HepG2 (cell line): ENCODE data around the gene RPL36. TPM values are rescaled to one million over a fixed set of nuclear protein-coding genes. Genes with fewer than 3 reads are reported as not detected.

Experiments
- AKAP8 ChIP-seq: sonication (generic); formaldehyde crosslinking; IDR thresholded peaks from 2 replicates; pipeline ENCODE4 v1.5.1; 2020; ENCODE audit warnings: mild to moderate bottlenecking, missing genetic modification reagents
- CAMTA2 ChIP-seq: sonication (generic); formaldehyde crosslinking; IDR thresholded peaks from 2 replicates; pipeline ENCODE4 v1.4.0; 2020; ENCODE audit warnings: mild to moderate bottlenecking, missing genetic modification reagents, borderline replicate concordance
- FOXA3 ChIP-seq: IDR thresholded peaks from 2 replicates; pipeline ENCODE4 v1.6.1; 2016; ENCODE audit warnings: missing genetic modification reagents, missing compliant biosample characterization
- GABPB1 ChIP-seq: IDR thresholded peaks from 2 replicates; pipeline ENCODE4 v1.6.1; 2016; ENCODE audit warnings: mild to moderate bottlenecking, missing genetic modification reagents, moderate library complexity, missing compliant biosample characterization
- HOXD1 ChIP-seq: sonication (generic); formaldehyde crosslinking; IDR thresholded peaks from 2 replicates; pipeline ENCODE4 v1.5.0; 2020; ENCODE audit warnings: missing genetic modification reagents
- KLF12 ChIP-seq: sonication (generic); formaldehyde crosslinking; IDR thresholded peaks from 2 replicates; pipeline ENCODE4 v1.4.0; 2020; ENCODE audit warnings: missing genetic modification reagents, borderline replicate concordance
- KMT2B ChIP-seq: IDR thresholded peaks from 2 replicates; pipeline ENCODE4 v1.6.1; 2016; ENCODE audit warnings: missing genetic modification reagents, missing compliant biosample characterization
- PLRG1 ChIP-seq: fragments of 450-650 bp; conservative IDR thresholded peaks from 2 replicates; pipeline ENCODE4 v1.6.1; 2016
- POLR2A ChIP-seq, 2 experiments: IDR thresholded peaks; 2 replicates each; pipeline ENCODE4 v1.6.1; 2011; ENCODE audit warnings: low read depth in 2 of 2, low read length in 2 of 2, mild to moderate bottlenecking in 1 of 2, moderate library complexity in 1 of 2; ENCODE audit not compliant: insufficient read depth in 1 of 2
- ZNF224 ChIP-seq: sonication (generic); formaldehyde crosslinking; IDR thresholded peaks from 2 replicates; pipeline ENCODE4 v1.5.0; 2020; ENCODE audit warnings: mild to moderate bottlenecking, missing genetic modification reagents
- ZNF234 ChIP-seq: sonication (generic); formaldehyde crosslinking; conservative IDR thresholded peaks from 2 replicates; pipeline ENCODE4 v1.5.1; 2020; ENCODE audit warnings: mild to moderate bottlenecking, missing genetic modification reagents
- ZNF318 ChIP-seq: sonication (generic); formaldehyde crosslinking; IDR thresholded peaks from 2 replicates; pipeline ENCODE4 v1.4.0; 2020; ENCODE audit warnings: mild to moderate bottlenecking, missing genetic modification reagents
- ZNF496 ChIP-seq: sonication (generic); formaldehyde crosslinking; IDR thresholded peaks from 2 replicates; pipeline ENCODE4 v1.8.1; 2023; ENCODE audit warnings: mild to moderate bottlenecking, moderate library complexity, missing genetic modification reagents; ENCODE audit not compliant: insufficient replicate concordance
- ZNF780A ChIP-seq: sonication (generic); formaldehyde crosslinking; IDR thresholded peaks from 2 replicates; pipeline ENCODE4 v1.8.0; 2022; ENCODE audit warnings: mild to moderate bottlenecking, missing genetic modification reagents, moderate library complexity
- ZNF781 ChIP-seq: sonication (generic); formaldehyde crosslinking; IDR thresholded peaks from 2 replicates; pipeline ENCODE4 v1.5.1; 2020; ENCODE audit warnings: borderline replicate concordance, mild to moderate bottlenecking, missing genetic modification reagents; ENCODE audit errors: not compliant biosample characterization
- polyA plus RNA-seq, 8 experiments: library from polyadenylated mRNA; depleted of rRNA in 3 of 8; stranded (reverse) in 7 of 8; unstranded in 1 of 8; fragments of >200 nt; fragmentation: Illumina TruSeq in 4 of 8; extraction: Trizol in 4 of 8; gene quantifications; 2 replicates each; pipeline versions ENCODE4 v1.2.1 to v1.2.3, GENCODE V29; 2011 to 2016; ENCODE audit warnings: low read depth in 4 of 8, missing spikeins in 1 of 8, mixed read lengths in 1 of 8; ENCODE audit not compliant: insufficient read depth in 1 of 8
- total RNA-seq, 5 experiments: library from RNA; depleted of rRNA; stranded (reverse); fragments of >200 nt; fragmentation: Illumina TruSeq; extraction: Trizol; gene quantifications; 2 replicates each; pipeline ENCODE4 v1.2.3, GENCODE V29; 2016; ENCODE audit warnings: low read depth in 1 of 5
- TF ChIP-seq, protein P1 (sequence below): sonication (generic); formaldehyde crosslinking; IDR thresholded peaks from 2 replicates; pipeline ENCODE4 v1.9.0; 2021; ENCODE audit warnings: missing genetic modification reagents, borderline replicate concordance
- TF ChIP-seq, protein P2 (sequence below): sonication (generic); formaldehyde crosslinking; IDR thresholded peaks from 2 replicates; pipeline ENCODE4 v1.5.0; 2020; ENCODE audit warnings: missing genetic modification reagents

The RPL36 gene
- total and polyA plus RNA-seq, 2 of the 13 experiments (the other 11 are each of a cell fraction or from before 2014, with no cell fraction given), result 706 to 740 TPM

DNA sequence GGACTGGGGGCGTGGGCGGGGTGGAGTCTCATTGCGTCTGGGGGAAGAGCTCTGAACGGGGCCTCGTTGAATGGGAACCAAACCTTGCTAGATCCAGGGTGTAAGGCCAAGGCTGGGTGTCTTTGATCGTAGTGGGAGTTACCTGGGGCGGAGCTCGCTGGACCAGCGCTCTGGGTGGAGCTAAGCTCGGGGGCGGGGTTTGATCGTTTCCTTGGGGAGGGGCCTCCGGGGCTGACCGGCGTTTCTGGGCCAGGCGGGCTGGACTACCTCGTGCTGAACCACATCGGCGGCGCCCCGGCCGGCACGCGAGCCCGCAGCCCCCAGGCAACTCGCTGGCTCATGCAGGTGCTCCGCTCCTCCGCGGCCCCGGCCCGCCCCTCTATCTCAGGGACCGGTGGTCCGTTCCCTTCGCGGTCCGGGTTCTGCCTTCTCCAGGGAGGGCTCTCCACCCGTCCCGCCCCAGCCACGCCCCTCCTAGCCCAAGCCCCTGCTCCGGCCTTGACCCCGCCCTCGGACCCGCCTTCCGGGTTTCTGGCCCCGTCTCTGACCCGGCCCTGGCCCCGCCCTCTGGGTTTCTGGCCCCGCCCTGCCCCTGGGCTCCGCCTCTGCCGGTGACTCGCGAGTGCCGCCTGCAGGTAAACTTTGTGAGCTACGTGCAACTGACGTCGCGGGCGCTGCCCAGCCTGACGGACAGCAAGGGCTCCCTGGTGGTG, 3.3 kb upstream of the RPL36 start (continued):
- TF ChIP-seq KMT2B, result no peak; the same call in 1 of the 2 replicates
- TF ChIP-seq ZNF496 (CRISPR knock-in tag), result no peak
- no peak for TF ChIP-seq CAMTA2 (CRISPR knock-in tag)
- TF ChIP-seq HOXD1 (CRISPR knock-in tag), result no peak
- TF ChIP-seq, protein P1, sequence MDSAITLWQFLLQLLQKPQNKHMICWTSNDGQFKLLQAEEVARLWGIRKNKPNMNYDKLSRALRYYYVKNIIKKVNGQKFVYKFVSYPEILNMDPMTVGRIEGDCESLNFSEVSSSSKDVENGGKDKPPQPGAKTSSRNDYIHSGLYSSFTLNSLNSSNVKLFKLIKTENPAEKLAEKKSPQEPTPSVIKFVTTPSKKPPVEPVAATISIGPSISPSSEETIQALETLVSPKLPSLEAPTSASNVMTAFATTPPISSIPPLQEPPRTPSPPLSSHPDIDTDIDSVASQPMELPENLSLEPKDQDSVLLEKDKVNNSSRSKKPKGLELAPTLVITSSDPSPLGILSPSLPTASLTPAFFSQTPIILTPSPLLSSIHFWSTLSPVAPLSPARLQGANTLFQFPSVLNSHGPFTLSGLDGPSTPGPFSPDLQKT (CRISPR knock-in tag), result no peak
- no peak for TF ChIP-seq ZNF234 (CRISPR knock-in tag)
- peak; percentile 64 for TF ChIP-seq ZNF781 (CRISPR knock-in tag)
- peak; percentile 76 for TF ChIP-seq GABPB1
- no peak for TF ChIP-seq FOXA3 (CRISPR knock-in tag)
- 0 out of 2 replicates have a peak, but pooled peaks have one; percentile 44 for TF ChIP-seq ZNF318
- 0 out of 2 replicates have a peak, but pooled peaks have one; percentile 66 for TF ChIP-seq ZNF224
- no peak for TF ChIP-seq ZNF780A (CRISPR knock-in tag)
- peak; percentile 32 to 65; a peak in 2 of 4 replicates for TF ChIP-seq POLR2A (IDR thresholded peaks at IDR 0.05; ENCODE audit: insufficient read depth in 1 of 2, low read depth in 2 of 2, low read length in 2 of 2)
- TF ChIP-seq PLRG1, result no peak
- TF ChIP-seq, protein P2, sequence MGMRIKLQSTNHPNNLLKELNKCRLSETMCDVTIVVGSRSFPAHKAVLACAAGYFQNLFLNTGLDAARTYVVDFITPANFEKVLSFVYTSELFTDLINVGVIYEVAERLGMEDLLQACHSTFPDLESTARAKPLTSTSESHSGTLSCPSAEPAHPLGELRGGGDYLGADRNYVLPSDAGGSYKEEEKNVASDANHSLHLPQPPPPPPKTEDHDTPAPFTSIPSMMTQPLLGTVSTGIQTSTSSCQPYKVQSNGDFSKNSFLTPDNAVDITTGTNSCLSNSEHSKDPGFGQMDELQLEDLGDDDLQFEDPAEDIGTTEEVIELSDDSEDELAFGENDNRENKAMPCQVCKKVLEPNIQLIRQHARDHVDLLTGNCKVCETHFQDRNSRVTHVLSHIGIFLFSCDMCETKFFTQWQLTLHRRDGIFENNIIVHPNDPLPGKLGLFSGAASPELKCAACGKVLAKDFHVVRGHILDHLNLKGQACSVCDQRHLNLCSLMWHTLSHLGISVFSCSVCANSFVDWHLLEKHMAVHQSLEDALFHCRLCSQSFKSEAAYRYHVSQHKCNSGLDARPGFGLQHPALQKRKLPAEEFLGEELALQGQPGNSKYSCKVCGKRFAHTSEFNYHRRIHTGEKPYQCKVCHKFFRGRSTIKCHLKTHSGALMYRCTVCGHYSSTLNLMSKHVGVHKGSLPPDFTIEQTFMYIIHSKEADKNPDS (CRISPR knock-in tag), result no peak
- TF ChIP-seq AKAP8, result peak; percentile 60; the same call in 1 of the 2 replicates
- 0 out of 2 replicates have a peak, but pooled peaks have one; percentile 10 for TF ChIP-seq KLF12 (CRISPR knock-in tag)
